H1 (cell line): ENCODE measurements around the gene UBQLN1. TPM values are rescaled to one million over a fixed set of nuclear protein-coding genes. Genes with fewer than 3 reads are reported as not detected.

Experiments
- BCL11A ChIP-seq, 2 experiments: IDR thresholded peaks; one replicate each; pipeline ENCODE4 v1.6.1; 2011; ENCODE audit warnings: low read depth in 2 of 2, low read length in 2 of 2, mild to moderate bottlenecking in 2 of 2
- EGR1 ChIP-seq: IDR thresholded peaks from 2 replicates; pipeline ENCODE4 v1.6.1; 2011; ENCODE audit warnings: low read depth, low read length, borderline replicate concordance
- NANOG ChIP-seq: IDR thresholded peaks from 2 replicates; pipeline ENCODE4 v1.6.1; 2011; ENCODE audit warnings: low read length, low read depth, mild to moderate bottlenecking, inconsistent platforms; ENCODE audit not compliant: insufficient read depth, poor library complexity, severe bottlenecking
- NRF1 ChIP-seq: IDR thresholded peaks from 2 replicates; pipeline ENCODE4 v1.6.1; 2011; ENCODE audit warnings: mild to moderate bottlenecking, low read depth, low read length, improper control_type of control experiment
- POLR2A ChIP-seq, 2 experiments: IDR thresholded peaks; 1 replicate in 1 of 2; 2 replicates in 1 of 2; pipeline ENCODE4 v1.6.1; 2011; ENCODE audit warnings: low read depth in 2 of 2, low read length in 2 of 2, mild to moderate bottlenecking in 2 of 2; ENCODE audit errors: control extremely low read depth in 1 of 2
- RXRA ChIP-seq: IDR thresholded peaks from 2 replicates; pipeline ENCODE4 v1.6.1; 2011; ENCODE audit warnings: low read depth, mild to moderate bottlenecking, low read length, moderate library complexity; ENCODE audit not compliant: insufficient read depth
- SIRT6 ChIP-seq: IDR thresholded peaks from one replicate; pipeline ENCODE4 v1.7.1; 2012; ENCODE audit warnings: low read length, inconsistent platforms
- SP4 ChIP-seq: IDR thresholded peaks from 2 replicates; pipeline ENCODE4 v1.6.1; 2012; ENCODE audit warnings: low read length, inconsistent platforms
- SRF ChIP-seq: IDR thresholded peaks from 2 replicates; pipeline ENCODE4 v1.6.1; 2011; ENCODE audit warnings: mild to moderate bottlenecking, low read depth, low read length, moderate library complexity
- polyA plus RNA-seq, 7 experiments: library from polyadenylated mRNA; depleted of rRNA in 3 of 7; stranded (reverse) in 5 of 7; unstranded in 2 of 7; fragments of >200 nt in 5 of 7; fragments of 200-250 nt in 2 of 7; gene quantifications; 1 replicate in 5 of 7; 2 replicates in 1 of 7; 4 replicates in 1 of 7; pipeline versions ENCODE4 v1.2.1 to v1.2.3, GENCODE V29; 2011 to 2013; ENCODE audit warnings: missing spikeins in 2 of 7, mixed read lengths in 2 of 7
- total RNA-seq: library from RNA; stranded (reverse); fragmentation: NEBNext Ultra II Directional; extraction: Animal tissue kit (Norgen Biotek cat#: 25700); gene quantifications from 2 replicates; pipeline ENCODE4 v1.2.1, GENCODE V29; 2021
- TF ChIP-seq, protein P1 (sequence below): IDR thresholded peaks from 2 replicates; pipeline ENCODE4 v1.6.1; 2011; ENCODE audit warnings: low read length, improper control_type of control experiment
- TF ChIP-seq, protein P2 (sequence below): IDR thresholded peaks from 2 replicates; pipeline ENCODE4 v1.6.1; 2011; ENCODE audit warnings: low read depth, mild to moderate bottlenecking, low read length; ENCODE audit not compliant: insufficient read depth

UBQLN1 gene
- total and polyA plus RNA-seq, 2 of the 8 experiments (the other 6 are each of a cell fraction or from before 2014, with no cell fraction given), result 62.4 to 105 TPM

DNA sequence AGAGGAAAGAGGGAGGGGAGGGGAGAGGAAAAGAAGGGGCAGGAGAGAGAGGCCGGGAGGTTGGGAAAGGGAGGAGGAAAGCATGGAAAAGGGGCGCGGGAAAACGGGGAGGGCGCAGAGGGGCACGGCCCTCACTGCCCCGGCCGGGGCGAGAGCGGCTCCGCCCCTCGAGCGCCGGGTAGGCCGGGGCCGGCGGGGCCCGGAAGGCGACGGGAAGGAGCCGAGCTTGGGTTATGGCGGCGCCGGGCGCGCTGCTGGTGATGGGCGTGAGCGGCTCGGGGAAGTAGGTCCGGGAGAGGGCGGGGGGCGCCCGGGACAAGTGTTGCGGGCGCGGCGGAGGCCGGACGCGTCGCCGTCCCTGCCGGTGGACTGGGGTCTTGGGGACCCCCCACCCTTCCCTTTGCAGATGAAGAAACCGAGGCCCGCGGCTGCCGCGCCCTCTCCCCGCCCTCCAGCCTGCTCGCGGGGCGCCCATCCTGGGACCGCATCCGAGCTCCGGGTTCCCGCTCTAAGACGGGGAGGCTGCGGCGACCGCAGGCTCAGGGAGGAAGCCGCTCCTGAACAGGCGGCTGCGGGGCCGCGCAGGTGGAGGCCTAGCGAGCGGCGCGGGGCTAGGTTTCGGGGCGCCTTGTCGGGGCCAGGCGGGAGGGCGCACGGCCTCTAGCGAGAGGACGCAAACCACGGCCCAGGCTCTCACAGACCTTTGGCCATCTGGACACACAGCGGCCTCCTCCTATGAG lies 84.6 kb downstream of the UBQLN1 start, which contains the start of gene IDNK (continued):
- TF ChIP-seq, protein P1, sequence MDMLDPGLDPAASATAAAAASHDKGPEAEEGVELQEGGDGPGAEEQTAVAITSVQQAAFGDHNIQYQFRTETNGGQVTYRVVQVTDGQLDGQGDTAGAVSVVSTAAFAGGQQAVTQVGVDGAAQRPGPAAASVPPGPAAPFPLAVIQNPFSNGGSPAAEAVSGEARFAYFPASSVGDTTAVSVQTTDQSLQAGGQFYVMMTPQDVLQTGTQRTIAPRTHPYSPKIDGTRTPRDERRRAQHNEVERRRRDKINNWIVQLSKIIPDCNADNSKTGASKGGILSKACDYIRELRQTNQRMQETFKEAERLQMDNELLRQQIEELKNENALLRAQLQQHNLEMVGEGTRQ, result no peak
- TF ChIP-seq BCL11A (IDR thresholded peaks at IDR 0.05; ENCODE audit: low read depth in 2 of 2, low read length in 2 of 2), result no peak
- TF ChIP-seq NRF1, result no peak
- TF ChIP-seq POLR2A (IDR thresholded peaks at IDR 0.05; ENCODE audit: control extremely low read depth in 1 of 2, low read depth in 2 of 2, low read length in 2 of 2), result peak in 1 of 2 experiments; percentile 68; a peak in 1 of 3 replicates
- TF ChIP-seq NANOG, result no peak
- TF ChIP-seq EGR1, result peak; percentile 82
- no peak for TF ChIP-seq SIRT6
- TF ChIP-seq SP4, result no peak
- TF ChIP-seq RXRA, result no peak
- TF ChIP-seq, protein P2, sequence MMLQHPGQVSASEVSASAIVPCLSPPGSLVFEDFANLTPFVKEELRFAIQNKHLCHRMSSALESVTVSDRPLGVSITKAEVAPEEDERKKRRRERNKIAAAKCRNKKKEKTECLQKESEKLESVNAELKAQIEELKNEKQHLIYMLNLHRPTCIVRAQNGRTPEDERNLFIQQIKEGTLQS, result no peak
- no peak for TF ChIP-seq SRF
